Kidney epithelial cell (primary cell): ENCODE results near the gene ANKRD33B. TPM values are rescaled to one million over a fixed set of nuclear protein-coding genes. Genes with fewer than 3 reads are reported as not detected.

ENCODE experiments used
- DNase-seq: peaks from one replicate; pipeline ENCODE4 v3.0.0-alpha.2; 2010; ENCODE audit warnings: low read depth
- H3K27me3 ChIP-seq: 2 replicates; pipeline ENCODE4 v1.6.0; 2011; ENCODE audit warnings: low read length; ENCODE audit not compliant: control insufficient read depth, insufficient read depth
- H3K36me3 ChIP-seq: 2 replicates; pipeline ENCODE4 v1.5.1; 2011; ENCODE audit warnings: low read length; ENCODE audit not compliant: control insufficient read depth, insufficient read depth
- H3K4me3 ChIP-seq: 2 replicates; pipeline ENCODE4 v1.5.1; 2011; ENCODE audit warnings: low read depth, mild to moderate bottlenecking, control low read depth, low read length
- CTCF ChIP-seq: IDR thresholded peaks from 2 replicates; pipeline ENCODE4 v1.5.1; 2011; ENCODE audit warnings: mild to moderate bottlenecking, moderate library complexity, low read length, control low read depth, inconsistent platforms; ENCODE audit not compliant: insufficient read depth, poor library complexity, severe bottlenecking
- total RNA-seq: library from RNA; depleted of rRNA; stranded (reverse); fragments of >200 nt; gene quantifications from 2 replicates; pipeline ENCODE4 v1.2.3, GENCODE V29; 2015

The ANKRD33B gene
- total RNA-seq, 1 donor from 2014 or later, result 5.0 TPM

DNA sequence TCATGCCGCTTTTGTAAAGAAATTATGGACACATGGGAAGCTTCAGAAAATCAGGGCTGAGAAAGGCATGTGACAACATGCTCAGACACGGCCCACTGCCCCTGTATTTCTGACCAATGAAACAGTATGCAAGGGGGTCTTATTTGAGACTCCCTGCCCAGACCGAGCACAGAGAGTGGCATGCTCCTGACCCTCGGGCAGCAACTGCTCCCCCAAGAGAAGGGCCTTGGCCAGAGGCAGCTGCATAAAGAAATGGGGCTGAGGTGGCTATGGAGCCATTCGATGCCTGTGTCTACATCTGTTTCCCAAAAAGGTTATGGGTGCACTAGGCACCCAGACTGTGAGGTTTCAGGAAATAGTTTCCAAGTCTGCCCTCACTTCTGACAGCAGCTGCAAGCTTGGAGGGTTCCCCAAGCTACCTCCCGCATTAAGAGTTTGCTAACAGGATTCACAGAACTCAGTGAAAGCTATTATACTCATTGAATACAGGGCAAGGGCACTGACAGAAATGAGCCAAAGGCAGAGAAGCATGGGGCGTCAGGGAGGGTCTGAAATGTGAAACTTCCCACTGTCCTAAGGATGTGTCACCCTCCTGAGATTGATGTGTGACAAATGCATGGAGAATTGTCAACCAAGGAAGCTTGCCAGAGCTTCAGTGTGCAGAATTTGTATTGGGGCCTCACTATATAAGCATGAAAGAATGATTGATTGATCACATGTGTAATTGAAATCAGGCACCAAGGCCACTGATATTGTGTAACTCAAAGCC is 102.8 kb downstream of the ANKRD33B start:
- Histone ChIP-seq H3K4me3 (no peak overlapping the region), H3K27me3 (no peaks in the 10 kb centered on the region), H3K36me3 (no peaks in the 10 kb centered on the region)
- DNase-seq, result no peak
- no peak for TF ChIP-seq CTCF

DNA sequence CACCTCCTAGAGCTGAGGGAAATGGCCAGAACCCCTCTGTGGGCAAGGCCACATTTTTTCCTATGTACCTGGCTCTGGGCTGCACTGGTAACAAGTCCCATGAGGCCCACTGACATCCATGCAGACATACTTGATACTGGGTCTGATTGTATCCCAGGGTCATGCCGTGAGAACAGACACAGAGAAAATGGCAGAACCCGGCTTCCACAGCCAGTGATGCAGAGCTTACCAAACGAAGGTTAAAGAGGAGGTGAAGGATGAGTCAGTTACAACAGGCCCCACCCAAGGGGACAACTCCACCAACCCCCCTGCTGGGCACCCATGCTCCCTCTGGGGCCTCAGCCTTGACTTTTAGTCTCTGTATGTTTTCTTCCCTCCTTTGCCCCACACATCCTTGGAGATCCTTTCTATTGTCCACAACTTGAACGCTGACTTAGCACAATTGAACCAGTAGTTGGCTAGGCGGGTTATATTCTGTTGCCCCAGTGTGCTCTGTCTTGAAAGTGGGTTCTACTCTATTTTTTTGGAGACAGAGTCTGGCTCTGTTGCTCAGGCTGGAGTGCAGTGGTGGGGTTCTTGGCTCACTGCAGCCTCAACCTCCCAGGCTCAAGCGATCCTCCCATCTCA is 103.7 kb downstream of the ANKRD33B start:
- no peak for DNase-seq
- Histone ChIP-seq H3K36me3 (no peaks in the 10 kb centered on the region), H3K4me3 (no peak overlapping the region), H3K27me3 (no peaks in the 10 kb centered on the region)
- no peak for TF ChIP-seq CTCF

DNA sequence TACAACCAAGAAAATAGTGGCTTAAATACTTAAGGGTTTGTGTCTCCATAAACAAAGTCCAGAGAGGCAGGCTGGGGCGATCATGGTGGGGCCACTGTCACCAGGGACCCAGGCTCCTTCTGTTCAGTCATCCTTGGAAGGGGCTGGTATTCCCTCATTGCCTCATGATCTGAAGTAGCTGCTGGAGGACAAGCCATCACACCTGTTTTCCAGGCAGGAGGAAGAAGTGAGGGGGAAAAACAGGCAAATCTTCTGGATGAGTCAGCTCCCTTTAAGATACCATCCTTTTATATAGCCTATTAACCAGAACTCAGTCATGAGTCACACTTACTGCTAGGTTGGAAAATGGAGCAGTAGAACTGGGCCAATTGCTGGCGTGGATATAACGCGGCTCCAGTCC is 104.8 kb downstream of the ANKRD33B start:
- TF ChIP-seq CTCF, result no peak
- H3K36me3 ChIP-seq, result no peaks in the 10 kb centered on the region
- DNase-seq, result no peak

DNA sequence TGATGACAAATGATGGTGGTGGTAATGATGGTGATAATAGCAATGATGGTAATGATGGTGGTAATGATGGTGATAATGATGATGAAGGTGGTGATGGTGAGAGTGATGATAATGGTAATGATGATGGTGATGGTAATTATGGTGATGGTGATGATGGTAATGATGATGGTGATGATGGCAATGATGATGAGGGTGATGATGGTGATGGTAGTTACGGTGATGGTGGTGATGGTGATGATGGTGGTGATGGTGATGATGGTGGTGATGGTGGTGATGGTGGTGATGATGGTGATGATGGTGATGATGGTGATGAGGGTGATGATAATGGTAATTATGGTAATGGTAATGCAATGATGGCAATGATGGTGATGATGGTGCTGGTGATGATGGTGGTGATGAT is 106.1 kb downstream of the ANKRD33B start:
- no peak for TF ChIP-seq CTCF
- no peak overlapping the region for H3K4me3 ChIP-seq
- H3K36me3 ChIP-seq, result no peaks in the 10 kb centered on the region

More for the DNA sequence above, 104.8 kb downstream of the ANKRD33B start:
- Histone ChIP-seq H3K27me3 (no peaks in the 10 kb centered on the region), H3K4me3 (no peak overlapping the region)

DNA sequence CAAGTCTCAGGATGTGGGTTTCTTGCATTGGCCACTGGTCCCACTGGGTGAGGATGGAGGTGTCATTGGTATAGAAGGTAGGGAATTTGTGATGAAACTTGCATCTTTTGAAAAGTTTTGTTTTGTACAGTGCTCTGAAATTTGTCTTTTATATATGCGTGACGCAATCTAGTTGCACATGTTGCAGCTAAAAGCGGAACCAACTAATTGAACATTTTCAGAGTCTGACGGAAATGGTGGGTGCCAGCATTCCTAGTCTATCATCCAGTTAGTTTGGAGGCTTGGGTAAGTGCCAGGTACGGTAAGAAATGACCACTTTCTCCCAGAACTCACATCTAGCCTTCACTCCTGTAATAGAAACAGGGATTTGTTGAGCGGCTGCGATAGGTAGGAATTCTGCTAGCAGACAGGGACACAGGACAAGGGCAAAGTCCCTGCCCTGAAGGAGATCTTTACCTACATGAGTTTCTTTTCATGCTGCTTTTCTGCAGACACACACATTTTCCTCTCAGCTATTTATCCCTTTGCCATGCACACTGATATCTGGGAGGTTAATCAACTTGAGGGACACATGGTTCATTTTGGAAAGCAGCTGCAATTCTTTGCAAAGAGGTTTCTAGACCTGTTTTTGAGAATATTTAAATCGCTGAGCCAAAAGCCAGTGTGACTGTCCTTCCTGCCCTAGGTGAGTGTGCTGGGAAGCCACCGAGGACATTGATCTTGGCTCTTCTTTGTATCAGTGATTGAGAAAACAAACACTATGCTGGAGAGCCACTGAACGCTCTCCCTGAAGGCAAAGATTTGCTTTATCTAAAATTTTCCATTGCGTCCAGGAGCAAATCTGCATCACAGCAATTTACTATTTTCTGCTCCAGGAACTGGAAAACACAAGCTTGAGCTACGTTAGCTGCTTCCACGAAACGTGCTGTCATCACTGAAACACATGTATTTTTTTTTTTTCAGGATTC is 107.5 kb downstream of the ANKRD33B start:
- H3K27me3 ChIP-seq, result peaks cover 3% of the 10 kb centered on the region
- no peak for TF ChIP-seq CTCF

More for the DNA sequence above, 106.1 kb downstream of the ANKRD33B start:
- DNase-seq, result no peak
- no peaks in the 10 kb centered on the region for H3K27me3 ChIP-seq

More for the DNA sequence above, 107.5 kb downstream of the ANKRD33B start:
- DNase-seq, result no peak
- Histone ChIP-seq H3K4me3 (no peak overlapping the region), H3K36me3 (no peaks in the 10 kb centered on the region)
